K562 (cell line): ENCODE data around the gene ASPDH. TPM values are rescaled to one million over a fixed set of nuclear protein-coding genes. Genes with fewer than 3 reads are reported as not detected.

Source experiments
- ARID1B ChIP-seq: fragments of 450-650 bp; IDR thresholded peaks from 2 replicates; pipeline ENCODE4 v1.6.1; 2016; ENCODE audit warnings: antibody characterized with exemption, mild to moderate bottlenecking, inconsistent platforms
- CEBPG ChIP-seq, 3 experiments: fragments of 200-800 bp in 1 of 3; sonication (Bioruptor generic) in 1 of 3; sonication (generic) in 1 of 3; formaldehyde crosslinking in 1 of 3; IDR thresholded peaks in 2 of 3; conservative IDR thresholded peaks in 1 of 3; 2 replicates each; pipeline versions ENCODE4 v1.6.1 to v1.8.0; 2016 to 2022; ENCODE audit warnings: missing compliant biosample characterization in 2 of 3, missing genetic modification characterization in 2 of 3, mild to moderate bottlenecking in 1 of 3, missing genetic modification reagents in 1 of 3
- CHD1 ChIP-seq: fragments of 200-600 bp; sonication (generic); IDR thresholded peaks from one replicate; pipeline ENCODE4 v1.6.1; 2012; ENCODE audit warnings: mild to moderate bottlenecking, moderate library complexity, low read length, inconsistent platforms
- CREM ChIP-seq: IDR thresholded peaks from 2 replicates; pipeline ENCODE4 v1.6.1; 2014; ENCODE audit warnings: antibody characterized with exemption, low read depth
- CTCF ChIP-seq, 3 experiments: IDR thresholded peaks in 2 of 3; conservative IDR thresholded peaks in 1 of 3; 2 replicates each; pipeline ENCODE4 v1.5.1; 2011 to 2012; ENCODE audit warnings: low read length in 3 of 3, mild to moderate bottlenecking in 3 of 3, control low read depth in 2 of 3, improper control_type of control experiment in 1 of 3, inconsistent platforms in 1 of 3, low read depth in 1 of 3, mixed read lengths in 1 of 3, moderate library complexity in 1 of 3; ENCODE audit not compliant: insufficient read depth in 2 of 3
- DDX20 ChIP-seq: fragments of 450-650 bp; IDR thresholded peaks from 2 replicates; pipeline ENCODE4 v1.6.1; 2016; ENCODE audit warnings: missing genetic modification characterization, low read depth, mild to moderate bottlenecking, missing compliant biosample characterization, moderate library complexity
- GABPB1 ChIP-seq: sonication (generic); formaldehyde crosslinking; IDR thresholded peaks from 2 replicates; pipeline ENCODE4 v1.8.0; 2022; ENCODE audit warnings: mild to moderate bottlenecking, missing genetic modification reagents
- HLTF ChIP-seq: fragments of 450-650 bp; IDR thresholded peaks from 2 replicates; pipeline ENCODE4 v1.6.1; 2016
- ILF3 ChIP-seq: fragments of 450-650 bp; IDR thresholded peaks from 2 replicates; pipeline ENCODE4 v1.6.1; 2018; ENCODE audit warnings: antibody characterized with exemption, mild to moderate bottlenecking, moderate library complexity, borderline replicate concordance
- KDM1A ChIP-seq, 2 experiments: fragments of 450-650 bp; IDR thresholded peaks; 2 replicates each; pipeline ENCODE4 v1.6.1; 2016; ENCODE audit warnings: mild to moderate bottlenecking in 2 of 2
- NFE2 ChIP-seq: IDR thresholded peaks from 2 replicates; pipeline ENCODE4 v1.6.1; 2014; ENCODE audit warnings: antibody characterized with exemption, low read depth
- PHB2 ChIP-seq: fragments of 450-650 bp; IDR thresholded peaks from 2 replicates; pipeline ENCODE4 v1.6.1; 2017; ENCODE audit warnings: low read depth
- PREB ChIP-seq: sonication (generic); formaldehyde crosslinking; IDR thresholded peaks from 2 replicates; pipeline ENCODE4 v1.8.1; 2023; ENCODE audit warnings: mild to moderate bottlenecking, missing genetic modification reagents
- RB1 ChIP-seq: fragments of 450-650 bp; IDR thresholded peaks from 2 replicates; pipeline ENCODE4 v1.6.1; 2017; ENCODE audit warnings: low read depth, mild to moderate bottlenecking
- SAFB2 ChIP-seq: fragments of 200-400 bp; formaldehyde crosslinking; IDR thresholded peaks from 2 replicates; pipeline ENCODE4 v1.6.1; 2018; ENCODE audit warnings: borderline replicate concordance, low read length, low read depth, moderate library complexity; ENCODE audit not compliant: severe bottlenecking
- SOX6 ChIP-seq: fragments of 450-650 bp; IDR thresholded peaks from 2 replicates; pipeline ENCODE4 v1.6.1; 2014; ENCODE audit warnings: mild to moderate bottlenecking
- SRF ChIP-seq, 2 experiments: fragments of 250-450, 450-650 bp in 1 of 2; sonication (Bioruptor Pico) in 1 of 2; sonication (generic) in 1 of 2; formaldehyde crosslinking; IDR thresholded peaks; 2 replicates each; pipeline versions ENCODE4 v1.5.0 to v1.5.1; 2020 to 2022; ENCODE audit warnings: mild to moderate bottlenecking in 1 of 2, missing genetic modification reagents in 1 of 2
- SRSF1 ChIP-seq: fragments of 200-400 bp; formaldehyde crosslinking; IDR thresholded peaks from 2 replicates; pipeline ENCODE4 v1.6.1; 2017; ENCODE audit warnings: mild to moderate bottlenecking, low read depth, low read length, moderate library complexity
- ZNF764 ChIP-seq: fragments of 250-450 bp; sonication (Bioruptor Pico); IDR thresholded peaks from 2 replicates; pipeline ENCODE4 v1.4.0; 2020; ENCODE audit warnings: low read depth, mild to moderate bottlenecking, moderate library complexity
- ZNF77 ChIP-seq: fragments of 250-450 bp; sonication (Bioruptor Pico); IDR thresholded peaks from 2 replicates; pipeline ENCODE4 v1.5.0; 2020
- ZNF79 ChIP-seq: fragments of 250-450 bp; sonication (Bioruptor Pico); IDR thresholded peaks from 2 replicates; pipeline ENCODE4 v1.4.0; 2020; ENCODE audit warnings: low read depth, mild to moderate bottlenecking, moderate library complexity
- polyA plus RNA-seq, 8 experiments: library from polyadenylated mRNA; depleted of rRNA in 4 of 8; stranded (reverse) in 5 of 8; unstranded in 3 of 8; fragments of >200 nt; fragmentation: Nextera tagmentation in 2 of 8; fragmentation: Illumina TruSeq in 1 of 8; extraction: Ambion mirVana in 2 of 8; extraction: Trizol in 1 of 8; gene quantifications; 2 replicates each; pipeline versions ENCODE4 v1.2.1 to v1.2.3, GENCODE V29; 2011 to 2014; ENCODE audit warnings: inconsistent platforms in 1 of 8, missing spikeins in 1 of 8
- total RNA-seq, 7 experiments: library from RNA; depleted of rRNA in 6 of 7; stranded (reverse); fragments of >200 nt in 6 of 7; fragmentation: Illumina TruSeq in 2 of 7; extraction: Trizol in 2 of 7; gene quantifications; 2 replicates each; pipeline versions ENCODE4 v1.2.1 to v1.2.3, GENCODE V29; 2011 to 2021; ENCODE audit warnings: low replicate concordance in 1 of 7
- TF ChIP-seq, protein P1 (sequence below): sonication (generic); formaldehyde crosslinking; IDR thresholded peaks from 2 replicates; pipeline ENCODE4 v1.8.1; 2023; ENCODE audit warnings: mild to moderate bottlenecking, missing genetic modification reagents
- TF ChIP-seq, protein P2 (sequence below): fragments of 250-450 bp; sonication (Bioruptor Pico); IDR thresholded peaks from 2 replicates; pipeline ENCODE4 v1.4.0; 2020

Gene ASPDH
- total and polyA plus RNA-seq, 9 of the 15 experiments (the other 6 are each of a cell fraction or from before 2014, with no cell fraction given): not detected

GRCh38 chr19:50500060-50500752 is 13.5 kb downstream of the ASPDH start (continued):
- TF ChIP-seq ZNF764: no peak
- no peak for TF ChIP-seq HLTF
- TF ChIP-seq CHD1: no peak
- TF ChIP-seq CTCF (IDR thresholded peaks at IDR 0.05 in 2 of 3, conservative IDR thresholded peaks at IDR 0.05 in 1 of 3; ENCODE audit: insufficient read depth in 2 of 3, low read depth in 1 of 3, low read length in 3 of 3): peak; percentile 40 to 57 (median 41); a peak in 4 of 6 replicates
- TF ChIP-seq PREB (CRISPR knock-in tag): no peak
- peak; percentile 27; the same call in 1 of the 2 replicates for TF ChIP-seq SOX6
- TF ChIP-seq, protein P1, sequence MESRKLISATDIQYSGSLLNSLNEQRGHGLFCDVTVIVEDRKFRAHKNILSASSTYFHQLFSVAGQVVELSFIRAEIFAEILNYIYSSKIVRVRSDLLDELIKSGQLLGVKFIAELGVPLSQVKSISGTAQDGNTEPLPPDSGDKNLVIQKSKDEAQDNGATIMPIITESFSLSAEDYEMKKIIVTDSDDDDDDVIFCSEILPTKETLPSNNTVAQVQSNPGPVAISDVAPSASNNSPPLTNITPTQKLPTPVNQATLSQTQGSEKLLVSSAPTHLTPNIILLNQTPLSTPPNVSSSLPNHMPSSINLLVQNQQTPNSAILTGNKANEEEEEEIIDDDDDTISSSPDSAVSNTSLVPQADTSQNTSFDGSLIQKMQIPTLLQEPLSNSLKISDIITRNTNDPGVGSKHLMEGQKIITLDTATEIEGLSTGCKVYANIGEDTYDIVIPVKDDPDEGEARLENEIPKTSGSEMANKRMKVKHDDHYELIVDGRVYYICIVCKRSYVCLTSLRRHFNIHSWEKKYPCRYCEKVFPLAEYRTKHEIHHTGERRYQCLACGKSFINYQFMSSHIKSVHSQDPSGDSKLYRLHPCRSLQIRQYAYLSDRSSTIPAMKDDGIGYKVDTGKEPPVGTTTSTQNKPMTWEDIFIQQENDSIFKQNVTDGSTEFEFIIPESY (CRISPR knock-in tag): peak; percentile 89
- no peak for TF ChIP-seq DDX20
- no peak for TF ChIP-seq SAFB2
- TF ChIP-seq, protein P2, sequence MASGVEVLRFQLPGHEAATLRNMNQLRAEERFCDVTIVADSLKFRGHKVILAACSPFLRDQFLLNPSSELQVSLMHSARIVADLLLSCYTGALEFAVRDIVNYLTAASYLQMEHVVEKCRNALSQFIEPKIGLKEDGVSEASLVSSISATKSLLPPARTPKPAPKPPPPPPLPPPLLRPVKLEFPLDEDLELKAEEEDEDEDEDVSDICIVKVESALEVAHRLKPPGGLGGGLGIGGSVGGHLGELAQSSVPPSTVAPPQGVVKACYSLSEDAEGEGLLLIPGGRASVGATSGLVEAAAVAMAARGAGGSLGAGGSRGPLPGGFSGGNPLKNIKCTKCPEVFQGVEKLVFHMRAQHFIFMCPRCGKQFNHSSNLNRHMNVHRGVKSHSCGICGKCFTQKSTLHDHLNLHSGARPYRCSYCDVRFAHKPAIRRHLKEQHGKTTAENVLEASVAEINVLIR (CRISPR knock-in tag): no peak
- no peak for TF ChIP-seq NFE2
- peak; percentile 81 for TF ChIP-seq ARID1B
- TF ChIP-seq RB1: 0 out of 2 replicates have a peak, but pooled peaks have one; percentile 31
- TF ChIP-seq KDM1A (IDR thresholded peaks at IDR 0.05): peak; percentile 55 to 90; a peak in 3 of 4 replicates
- TF ChIP-seq SRSF1: no peak
- peak; percentile 50; the same call in 1 of the 2 replicates for TF ChIP-seq CREM
- peak in 1 of 2 experiments; percentile 33; a peak in 1 of 4 replicates for TF ChIP-seq SRF (CRISPR knock-in tag; IDR thresholded peaks at IDR 0.05)
- TF ChIP-seq ZNF79 (CRISPR knock-in tag): no peak
- TF ChIP-seq PHB2: no peak
- no peak for TF ChIP-seq ZNF77 (CRISPR knock-in tag)
- TF ChIP-seq ILF3: no peak
- no peak for TF ChIP-seq CEBPG (CRISPR knock-in tag; IDR thresholded peaks at IDR 0.05)
- no peak for TF ChIP-seq CEBPG (tag; conservative IDR thresholded peaks at IDR 0.05 in 1 of 2, IDR thresholded peaks at IDR 0.05 in 1 of 2)
- TF ChIP-seq GABPB1 (CRISPR knock-in tag): peak; percentile 27; the same call in 1 of the 2 replicates
